MM.1S (cell line): ENCODE measurements around the gene NUFIP2.
"Not testable (repeated sequence)": the region's sequence is repeated elsewhere in the genome, so short reads cannot be mapped to it uniquely, and the experiment has no call there.

Experiments
- EZH2 ChIP-seq: fragments of 300-600 bp; sonication (generic); optimal IDR thresholded peaks from 2 replicates; pipeline ENCODE3; 2017; ENCODE audit warnings: low read depth, mild to moderate bottlenecking, antibody characterized with exemption, low read length, mixed read lengths
- EZH2phosphoT487 ChIP-seq: fragments of 300-600 bp; sonication (generic); IDR thresholded peaks from 2 replicates; pipeline ENCODE4 v1.6.1; 2018; ENCODE audit warnings: antibody characterized with exemption, low read length
- TF ChIP-seq, protein P1 (sequence below): fragments of 300-600 bp; sonication (generic); IDR thresholded peaks from 2 replicates; pipeline ENCODE4 v1.5.1; 2016; ENCODE audit warnings: antibody characterized with exemption, low read length, mixed read lengths

GRCh38 chr17:29339016-29339415 lies 45.1 kb upstream of the NUFIP2 start:
- TF ChIP-seq, protein P1, sequence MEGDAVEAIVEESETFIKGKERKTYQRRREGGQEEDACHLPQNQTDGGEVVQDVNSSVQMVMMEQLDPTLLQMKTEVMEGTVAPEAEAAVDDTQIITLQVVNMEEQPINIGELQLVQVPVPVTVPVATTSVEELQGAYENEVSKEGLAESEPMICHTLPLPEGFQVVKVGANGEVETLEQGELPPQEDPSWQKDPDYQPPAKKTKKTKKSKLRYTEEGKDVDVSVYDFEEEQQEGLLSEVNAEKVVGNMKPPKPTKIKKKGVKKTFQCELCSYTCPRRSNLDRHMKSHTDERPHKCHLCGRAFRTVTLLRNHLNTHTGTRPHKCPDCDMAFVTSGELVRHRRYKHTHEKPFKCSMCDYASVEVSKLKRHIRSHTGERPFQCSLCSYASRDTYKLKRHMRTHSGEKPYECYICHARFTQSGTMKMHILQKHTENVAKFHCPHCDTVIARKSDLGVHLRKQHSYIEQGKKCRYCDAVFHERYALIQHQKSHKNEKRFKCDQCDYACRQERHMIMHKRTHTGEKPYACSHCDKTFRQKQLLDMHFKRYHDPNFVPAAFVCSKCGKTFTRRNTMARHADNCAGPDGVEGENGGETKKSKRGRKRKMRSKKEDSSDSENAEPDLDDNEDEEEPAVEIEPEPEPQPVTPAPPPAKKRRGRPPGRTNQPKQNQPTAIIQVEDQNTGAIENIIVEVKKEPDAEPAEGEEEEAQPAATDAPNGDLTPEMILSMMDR = not testable (repeated sequence)
- not testable (repeated sequence) for TF ChIP-seq EZH2, EZH2phosphoT487
